Uterus (tissue), 4 donors: ENCODE measurements around the gene GSDME. TPM values are rescaled to one million over a fixed set of nuclear protein-coding genes. Genes with fewer than 3 reads are reported as not detected.
A peak's percentile ranks its signal among the peaks of the same experiment; 100 is the strongest.

Source experiments
- DNase-seq, 2 donors: peaks; one replicate each; pipeline ENCODE4 v3.0.0-alpha.2; 2019 to 2020
- H3K27ac ChIP-seq, 2 donors: fragments of 200-600 bp; sonication (generic); 1 replicate in 1 of 2; 2 replicates in 1 of 2; pipeline ENCODE4 v1.5.1; 2016 to 2018
- H3K27me3 ChIP-seq, 2 donors: fragments of 200-600 bp; sonication (generic); one replicate each; pipeline ENCODE4 v1.5.1; 2018 to 2019; ENCODE audit warnings: control low read depth in 1 of 2
- H3K36me3 ChIP-seq, 2 donors: fragments of 200-600 bp; sonication (generic); one replicate each; pipeline ENCODE4 v1.5.1; 2019; ENCODE audit warnings: control low read depth in 1 of 2
- H3K4me1 ChIP-seq, 2 donors: fragments of 200-600 bp; sonication (generic); one replicate each; pipeline ENCODE4 v1.5.1; 2018 to 2019; ENCODE audit warnings: control low read depth in 1 of 2
- H3K4me3 ChIP-seq, 2 donors: fragments of 200-600 bp; sonication (generic); 1 replicate in 1 of 2; 2 replicates in 1 of 2; pipeline ENCODE4 v1.5.1; 2018 to 2019; ENCODE audit warnings: mild to moderate bottlenecking in 1 of 2
- H3K9me3 ChIP-seq, 2 donors: fragments of 200-600 bp; sonication (generic); one replicate each; pipeline ENCODE4 v1.5.1; 2019; ENCODE audit warnings: control low read depth in 1 of 2
- CTCF ChIP-seq, 4 experiments: fragments of 200-600 bp in 2 of 4; fragments of 450-650 bp in 2 of 4; sonication (generic) in 2 of 4; IDR thresholded peaks; one replicate each; pipeline ENCODE4 v1.5.1; 2016 to 2019; ENCODE audit warnings: antibody characterized with exemption in 4 of 4, mild to moderate bottlenecking in 2 of 4, moderate library complexity in 1 of 4
- POLR2A ChIP-seq, 2 donors: fragments of 450-650 bp; IDR thresholded peaks; one replicate each; pipeline ENCODE4 v1.6.1; 2016; ENCODE audit warnings: antibody characterized with exemption in 2 of 2, mild to moderate bottlenecking in 1 of 2, moderate library complexity in 1 of 2
- intact Hi-C: fragments of 100-400 bp; cut with DNase I; formaldehyde crosslinking; loops from one replicate; pipeline ENCODE4 v1.15.1; 2023; ENCODE audit warnings: low total_unique reads
- total RNA-seq, 4 donors: library from RNA; depleted of rRNA in 3 of 4; stranded (reverse); fragments of >200 nt in 3 of 4; gene quantifications; one replicate each; pipeline versions ENCODE4 v1.1.0 to v1.2.4, GENCODE V29; 2014 to 2023
- donor health status: DM: yes; HTN: yes; CAD: no.

The GSDME gene
- total RNA-seq, 4 donors from 2014 or later = 10.8 to 25.5 (median 20.8) TPM

- peak overlapping the region; percentile 71 to 77 for H3K4me3 ChIP-seq
- intact Hi-C loops = no loop called here
- H3K36me3 ChIP-seq = no peaks in the 10 kb centered on the region
- H3K27me3 ChIP-seq = no peaks in the 10 kb centered on the region
- peak overlapping the region; percentile 91 to 93 for H3K27ac ChIP-seq
- H3K4me1 ChIP-seq = no peaks in the 10 kb centered on the region
- DNase-seq = peak in 1 of 2 donors; percentile 62
- TF ChIP-seq POLR2A (IDR thresholded peaks at IDR 0.05) (peak in 1 of 2 donors; percentile 48), CTCF (IDR thresholded peaks at IDR 0.05) (no peak)
- no peaks in the 10 kb centered on the region for H3K9me3 ChIP-seq
Observed at GRCh38 chr7:24756545-24757352, 515 bp downstream of the GSDME start.

GRCh38 chr7:24755541-24756407 is 1.5 kb downstream of the GSDME start:
- Histone ChIP-seq H3K4me1 (no peaks in the 10 kb centered on the region), H3K36me3 (no peaks in the 10 kb centered on the region), H3K9me3 (no peaks in the 10 kb centered on the region), H3K27me3 (no peaks in the 10 kb centered on the region), H3K27ac (peak overlapping the region; percentile 91 to 93), H3K4me3 (no peak overlapping the region)
- no peak for TF ChIP-seq POLR2A (IDR thresholded peaks at IDR 0.05)
- no peak for TF ChIP-seq CTCF (IDR thresholded peaks at IDR 0.05)
- intact Hi-C loops = no loop called here
- DNase-seq = no peak

- no peaks in the 10 kb centered on the region for H3K9me3 ChIP-seq
- peak overlapping the region; percentile 2 to 93 for H3K27ac ChIP-seq
- no peaks in the 10 kb centered on the region for H3K27me3 ChIP-seq
- H3K36me3 ChIP-seq = no peaks in the 10 kb centered on the region
- intact Hi-C loops = no loop called here
- H3K4me1 ChIP-seq = no peaks in the 10 kb centered on the region
- DNase-seq = no peak
- no peak for TF ChIP-seq POLR2A (IDR thresholded peaks at IDR 0.05)
- no peak for TF ChIP-seq CTCF (IDR thresholded peaks at IDR 0.05)
- no peak overlapping the region for H3K4me3 ChIP-seq
Observed at GRCh38 chr7:24754906-24755506, 2.3 kb downstream of the GSDME start.

- TF ChIP-seq POLR2A (IDR thresholded peaks at IDR 0.05) (no peak), CTCF (IDR thresholded peaks at IDR 0.05) (no peak)
- H3K4me3 ChIP-seq = no peak overlapping the region
- intact Hi-C loops = no loop called here
- no peaks in the 10 kb centered on the region for H3K9me3 ChIP-seq
- H3K27ac ChIP-seq = peak overlapping the region; percentile 38 to 68
- H3K36me3 ChIP-seq = no peaks in the 10 kb centered on the region
- DNase-seq = no peak
- no peaks in the 10 kb centered on the region for H3K27me3 ChIP-seq
- no peaks in the 10 kb centered on the region for H3K4me1 ChIP-seq
Observed at GRCh38 chr7:24752073-24752800, 5.0 kb downstream of the GSDME start.
